VCaP (cell line): Measurements from ENCODE around the gene COL4A2.

ENCODE experiments used
- H3K27ac ChIP-seq: fragments of 450-650 bp; 2 replicates; pipeline ENCODE4 v1.5.1; 2017
- CTCF ChIP-seq: fragments of 450-650 bp; conservative IDR thresholded peaks from 2 replicates; pipeline ENCODE4 v1.5.1; 2017; ENCODE audit warnings: mild to moderate bottlenecking, moderate library complexity

The COL4A2 gene

GRCh38 chr13:110553417-110553816, 246.3 kb downstream of the COL4A2 start:
- H3K27ac ChIP-seq: peak overlapping the region; percentile 99; the same call in 1 of the 2 replicates
- TF ChIP-seq CTCF: no peak

- no peak for TF ChIP-seq CTCF
- peak overlapping the region; percentile 99; the same call in 1 of the 2 replicates for H3K27ac ChIP-seq
Observed at GRCh38 chr13:110554227-110554836, 247.2 kb downstream of the COL4A2 start.

GRCh38 chr13:110554946-110555345, 247.9 kb downstream of the COL4A2 start:
- no peak for TF ChIP-seq CTCF
- peak overlapping the region; percentile 99 for H3K27ac ChIP-seq

- 0 out of 2 replicates have a peak, but pooled peaks have one; percentile 29 for TF ChIP-seq CTCF
Observed at GRCh38 chr13:110555601-110556223, 248.6 kb downstream of the COL4A2 start.

GRCh38 chr13:110556224-110556606, 249.1 kb downstream of the COL4A2 start:
- H3K27ac ChIP-seq: peak overlapping the region; percentile 99
- no peak for TF ChIP-seq CTCF

More at GRCh38 chr13:110555601-110556223, 248.6 kb downstream of the COL4A2 start:
- peak overlapping the region; percentile 99 for H3K27ac ChIP-seq

- no peak for TF ChIP-seq CTCF
Observed at GRCh38 chr13:110557082-110557481, 250.0 kb downstream of the COL4A2 start.

GRCh38 chr13:110557610-110558305, 250.7 kb downstream of the COL4A2 start:
- H3K27ac ChIP-seq: peak overlapping the region; percentile 99
- TF ChIP-seq CTCF: no peak; the same call in 1 of the 2 replicates

More at GRCh38 chr13:110557082-110557481, 250.0 kb downstream of the COL4A2 start:
- H3K27ac ChIP-seq: peak overlapping the region; percentile 99
